ENCODE measurements around the gene PSMA5.
A peak's percentile ranks its signal among the peaks of the same experiment; 100 is the strongest.

PSMA5 gene

DNA sequence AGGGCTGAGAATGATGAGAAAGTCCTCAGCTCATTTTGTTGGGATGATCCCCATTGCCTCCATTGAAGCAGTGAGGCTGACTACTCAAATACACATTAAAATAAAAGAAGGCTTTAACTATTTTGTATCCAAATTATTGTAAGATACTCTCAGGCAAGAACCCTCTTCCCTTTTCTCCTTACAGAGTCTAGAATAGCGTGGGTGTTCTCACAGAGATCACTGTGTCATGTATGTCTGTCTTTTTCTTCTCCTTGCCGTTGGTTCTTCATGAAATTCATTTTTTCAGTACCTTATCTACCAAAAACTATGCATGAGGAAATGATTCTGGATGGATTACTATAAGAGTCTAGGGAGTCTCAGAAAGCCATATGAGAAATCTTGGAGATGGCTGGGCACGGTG, 58.6 kb downstream of the PSMA5 start:
- DNase-seq (ENCODE audit: low read depth), result no peak

DNA sequence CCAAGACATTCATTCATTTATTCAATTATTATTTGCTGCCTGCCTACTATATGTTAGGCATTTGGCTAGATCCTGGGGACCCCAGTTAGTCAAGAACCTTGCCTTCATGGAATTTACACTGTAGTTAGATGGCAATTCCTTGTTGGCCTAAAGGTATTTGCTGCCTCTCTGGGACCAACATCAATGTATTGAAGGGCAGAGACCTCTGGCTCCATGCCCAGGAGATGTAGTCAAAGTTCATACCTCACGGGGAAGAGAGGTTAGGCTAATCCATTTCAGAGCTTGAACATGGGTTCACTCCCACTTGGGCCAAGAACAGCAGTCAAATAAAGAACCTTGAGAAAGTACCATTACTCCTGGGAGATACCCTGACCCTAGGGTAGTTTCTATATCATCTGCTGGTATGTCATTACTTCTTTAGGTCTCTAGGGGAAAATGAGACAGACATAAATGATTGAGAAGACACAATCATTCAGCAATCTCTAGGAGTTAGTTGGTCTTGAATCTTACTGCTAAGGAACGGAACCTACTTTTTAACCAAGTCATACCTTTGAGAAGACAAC, 60.5 kb downstream of the PSMA5 start:
- DNase-seq (ENCODE audit: low read depth), result no peak

DNA sequence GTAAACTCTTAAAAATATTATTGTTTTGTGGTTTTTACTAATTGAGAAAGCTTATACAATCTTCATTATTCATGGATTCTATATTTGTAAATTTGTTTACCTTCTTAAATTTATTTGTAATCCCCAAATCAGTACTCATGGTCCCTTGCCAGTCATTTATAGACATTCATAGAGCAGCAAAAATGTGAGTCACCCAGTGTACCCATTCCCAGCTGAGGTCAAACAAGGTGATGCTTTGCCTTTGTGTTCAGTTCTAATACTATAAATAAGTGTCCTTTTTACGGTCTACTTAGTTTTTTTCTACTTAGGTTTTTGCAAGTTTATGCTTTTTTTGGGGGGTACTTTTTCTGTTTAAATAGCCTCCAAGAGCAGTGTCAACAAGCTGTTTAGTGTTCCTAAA, 64.6 kb downstream of the PSMA5 start:
- DNase-seq (ENCODE audit: low read depth), result peak; percentile 54

DNA sequence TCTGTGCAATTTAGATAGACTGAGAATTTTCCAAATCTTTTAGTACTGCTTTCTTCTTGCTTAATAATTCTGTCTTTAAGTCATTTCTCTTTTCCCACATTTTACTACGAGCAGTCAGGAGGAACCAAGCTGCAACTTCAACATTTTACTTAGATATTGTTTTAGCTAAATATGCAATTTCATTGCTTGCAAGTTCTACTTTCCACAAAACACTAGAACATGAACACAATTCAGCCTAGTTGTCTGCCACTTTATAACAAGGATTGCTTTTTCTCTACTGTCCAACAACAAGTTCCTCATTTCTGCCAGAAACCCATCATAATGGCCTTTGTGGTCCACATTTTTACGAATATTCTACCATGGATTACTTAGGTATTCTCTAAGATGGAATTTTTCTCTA, 65.2 kb downstream of the PSMA5 start:
- no peak for DNase-seq (ENCODE audit: low read depth)

DNA sequence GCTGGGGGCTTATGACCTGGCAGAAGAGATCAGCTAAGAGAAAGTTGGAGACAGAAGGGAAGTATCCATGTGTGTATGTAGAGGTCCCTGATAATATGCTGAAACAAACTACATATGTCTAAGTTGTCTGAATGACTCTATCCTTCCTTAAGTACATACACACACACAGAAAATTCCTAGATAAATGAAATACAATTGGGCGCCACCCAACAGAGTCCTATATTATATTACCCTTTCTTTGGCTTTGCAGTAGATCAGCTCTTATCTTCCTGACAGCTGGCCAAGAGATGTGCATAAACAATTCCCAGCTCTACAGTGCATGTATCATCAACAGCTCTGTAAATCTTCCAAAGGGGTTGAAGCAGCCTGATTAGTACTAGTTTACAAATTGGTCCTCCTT, 68.6 kb downstream of the PSMA5 start:
- peak; percentile 48 for DNase-seq (ENCODE audit: low read depth)

DNA sequence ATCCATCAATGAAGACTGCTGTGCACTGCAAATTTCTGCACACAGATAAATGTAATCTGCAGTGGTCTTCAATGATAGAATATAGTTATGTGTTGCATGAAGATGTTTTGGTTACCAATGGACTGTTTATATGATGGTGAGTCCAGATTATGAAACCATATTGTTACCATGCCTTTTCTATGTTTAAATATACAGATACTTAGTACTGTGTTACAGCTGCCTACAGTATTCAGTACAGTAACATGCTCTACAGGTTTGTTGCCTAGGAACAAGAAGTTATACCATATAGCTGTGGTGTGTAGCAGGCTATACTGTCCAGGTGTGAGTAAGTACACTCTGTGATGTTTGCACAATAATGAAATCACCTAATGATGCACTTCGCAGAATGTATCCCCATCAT, 69.3 kb downstream of the PSMA5 start:
- DNase-seq (ENCODE audit: low read depth), result no peak

DNA sequence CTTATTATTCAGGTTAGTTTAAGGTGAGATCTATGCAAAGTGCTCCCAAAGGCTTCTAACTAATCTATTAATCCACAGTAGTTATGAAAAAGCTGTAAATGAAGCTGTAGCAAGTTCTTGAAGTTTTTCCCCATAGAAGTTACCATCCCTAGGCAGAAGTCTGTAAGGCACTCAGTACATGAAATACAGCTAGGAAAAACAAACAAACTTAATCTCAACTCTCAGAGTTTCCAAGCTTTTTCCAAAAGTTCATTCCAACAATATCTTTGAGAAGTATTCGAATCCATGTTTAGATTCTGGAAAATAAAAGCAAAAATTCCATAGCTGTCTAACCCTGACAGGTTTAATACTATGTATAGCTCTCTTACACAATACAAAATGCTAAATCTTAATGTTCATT, 69.7 kb downstream of the PSMA5 start:
- no peak for DNase-seq (ENCODE audit: low read depth)

DNA sequence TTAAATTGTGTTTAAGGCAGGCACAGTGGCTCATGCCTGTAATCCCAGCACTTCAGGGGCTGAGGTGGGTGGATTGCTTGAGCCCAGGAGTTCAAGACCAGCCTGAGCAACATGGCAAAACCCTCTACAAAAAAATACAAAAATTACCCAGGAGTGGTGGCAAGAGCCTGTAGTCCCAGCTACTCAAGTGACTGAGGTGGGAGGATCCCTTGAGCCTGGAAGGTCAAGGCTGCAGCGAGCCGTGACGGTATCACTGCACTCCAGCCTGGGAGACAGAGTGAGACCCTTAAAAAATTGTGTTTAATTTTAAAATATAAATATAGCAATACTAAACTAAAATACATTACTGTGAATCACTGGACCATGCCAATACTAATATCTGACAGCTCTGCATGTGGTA, 71.3 kb downstream of the PSMA5 start:
- no peak for DNase-seq (ENCODE audit: low read depth)

DNA sequence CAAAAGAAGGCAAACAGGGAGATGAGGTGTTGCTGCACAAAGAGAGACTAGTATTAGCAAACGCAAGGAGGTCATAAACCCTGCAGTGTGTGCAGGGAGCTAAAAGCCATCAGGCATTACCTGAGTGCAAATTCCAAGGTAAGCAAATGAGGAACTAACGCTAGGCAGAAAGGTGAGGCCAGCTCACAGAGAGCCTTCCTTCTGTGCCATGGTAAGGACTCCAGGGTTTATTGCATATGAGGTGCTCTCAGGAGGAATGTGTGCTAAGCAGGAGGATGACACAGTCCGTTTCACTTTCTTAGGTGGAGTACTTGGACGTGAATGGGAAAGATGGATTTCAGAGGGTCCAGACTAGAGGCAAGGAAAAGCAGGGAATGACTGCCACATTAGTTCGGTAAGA, 74.8 kb downstream of the PSMA5 start:
- DNase-seq (ENCODE audit: low read depth), result no peak

DNA sequence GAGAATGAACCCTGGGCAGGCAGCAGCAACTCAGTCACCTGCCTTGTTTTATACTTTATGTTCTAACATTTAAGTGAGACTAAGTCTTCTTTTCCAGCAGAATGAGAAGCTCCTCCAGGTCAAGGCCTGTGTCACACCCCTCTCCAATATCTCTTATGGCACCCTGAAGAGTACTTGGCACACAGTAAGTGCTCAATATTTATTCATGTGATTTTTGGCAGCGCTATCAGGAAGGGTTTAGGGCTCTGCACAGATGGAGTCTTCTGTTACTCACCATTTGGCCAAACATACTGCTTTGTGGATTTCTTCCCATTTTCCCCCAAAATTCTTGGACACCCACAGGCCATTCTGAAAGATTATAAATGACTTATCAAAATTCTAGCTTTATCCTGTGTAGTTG, 75.6 kb downstream of the PSMA5 start:
- no peak for DNase-seq (ENCODE audit: low read depth)

DNA sequence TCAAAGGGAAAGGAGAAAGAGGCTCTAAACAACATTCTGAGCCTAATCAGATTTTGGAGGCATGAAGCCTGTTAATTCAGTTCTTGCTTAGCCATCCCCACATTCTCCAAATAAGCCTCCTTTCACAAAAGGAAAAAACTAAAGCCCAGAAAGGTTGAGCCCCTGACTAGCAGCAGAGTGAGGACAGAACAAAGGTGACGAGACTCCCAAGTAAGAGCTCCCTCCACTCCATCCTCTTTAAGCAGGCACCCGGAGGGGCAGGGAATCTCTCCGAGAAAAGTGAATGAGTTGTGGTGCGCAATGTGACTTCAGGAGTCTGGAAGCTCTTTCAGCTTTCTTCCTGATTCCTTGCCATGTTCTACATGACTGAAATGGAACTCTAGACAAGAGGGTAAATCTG, 76.1 kb downstream of the PSMA5 start:
- DNase-seq (ENCODE audit: low read depth), result no peak

All from iris pigment epithelial cell (primary cell).